ENCODE data around the gene REM2.
"Not testable (repeated sequence)": the region's sequence is repeated elsewhere in the genome, so short reads cannot be mapped to it uniquely, and the experiment has no call there.

REM2 gene

GRCh38 chr14:22848351-22849164 lies 34.5 kb upstream of the REM2 start:
- DNase-seq = no peak

- DNase-seq = no peak
These were observed 33.7 kb upstream of the REM2 start for GRCh38 chr14:22849212-22849819.

- DNase-seq = no peak
These were observed 31.9 kb upstream of the REM2 start for GRCh38 chr14:22850944-22851764.

- not testable (repeated sequence) for DNase-seq
These were observed 30.8 kb upstream of the REM2 start for GRCh38 chr14:22852178-22852577.

- DNase-seq = no peak
These were observed 30.5 kb upstream of the REM2 start for GRCh38 chr14:22852599-22852939.

GRCh38 chr14:22852940-22853767 lies 29.9 kb upstream of the REM2 start:
- DNase-seq = no peak

GRCh38 chr14:22854296-22854695 lies 28.7 kb upstream of the REM2 start:
- DNase-seq = not testable (repeated sequence)

GRCh38 chr14:22854963-22855724 lies 27.9 kb upstream of the REM2 start:
- DNase-seq = no peak

- no peak for DNase-seq
These were observed 26.6 kb upstream of the REM2 start for GRCh38 chr14:22856428-22856827.

- not testable (repeated sequence) for DNase-seq
These were observed 22.6 kb upstream of the REM2 start for GRCh38 chr14:22860377-22860776.

GRCh38 chr14:22861651-22862050 lies 21.4 kb upstream of the REM2 start:
- no peak for DNase-seq

GRCh38 chr14:22864979-22865378 lies 18.0 kb upstream of the REM2 start:
- DNase-seq = no peak

- DNase-seq = no peak
These were observed 17.3 kb upstream of the REM2 start for GRCh38 chr14:22865424-22866405.

GRCh38 chr14:22866874-22867273 lies 16.1 kb upstream of the REM2 start:
- DNase-seq = no peak

GRCh38 chr14:22870811-22871223 lies 12.2 kb upstream of the REM2 start:
- no peak for DNase-seq

- no peak for DNase-seq
These were observed 11.6 kb upstream of the REM2 start, which contains the start of gene LRP10 for GRCh38 chr14:22871224-22872032. TSS of gene LRP10 (plus strand) at chr14:22871740. CDS start at chr14:22872304, 564 bp downstream.

GRCh38 chr14:22872033-22872832 lies 10.8 kb upstream of the REM2 start:
- DNase-seq = peak; percentile 25

- no peak for DNase-seq
These were observed 10.0 kb upstream of the REM2 start for GRCh38 chr14:22872833-22873520.
